HG02642 (cell line): ENCODE data around the gene TCF7.
A peak's percentile ranks its signal among the peaks of the same experiment; 100 is the strongest.
"Not testable (repeated sequence)": the region's sequence is repeated elsewhere in the genome, so short reads cannot be mapped to it uniquely, and the experiment has no call there.

Experiments used
- ATAC-seq: cut with Tn5 transposase; IDR thresholded peaks from one replicate; pipeline ENCODE4 v1.9.1; 2021; ENCODE audit warnings: mild to moderate bottlenecking; ENCODE audit not compliant: unreplicated experiment, poor library complexity

Gene TCF7

DNA sequence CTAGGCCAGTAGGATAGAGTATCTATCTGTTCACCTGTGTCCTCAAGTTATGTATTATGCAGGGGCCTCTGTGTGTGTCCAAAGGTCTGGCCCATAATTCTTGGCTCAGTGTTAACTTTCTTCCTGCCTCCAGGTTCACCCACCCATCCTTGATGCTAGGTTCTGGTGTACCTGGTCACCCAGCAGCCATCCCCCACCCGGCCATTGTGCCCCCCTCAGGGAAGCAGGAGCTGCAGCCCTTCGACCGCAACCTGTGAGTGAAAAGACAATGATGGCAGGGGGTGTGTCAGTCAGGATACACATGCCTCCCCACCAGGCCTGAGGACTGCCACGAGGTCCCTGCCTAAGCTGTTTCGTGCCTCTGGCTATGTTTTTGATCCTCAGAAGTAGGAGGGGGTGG, 27.6 kb downstream of the TCF7 start:
- ATAC-seq, result no peak

DNA sequence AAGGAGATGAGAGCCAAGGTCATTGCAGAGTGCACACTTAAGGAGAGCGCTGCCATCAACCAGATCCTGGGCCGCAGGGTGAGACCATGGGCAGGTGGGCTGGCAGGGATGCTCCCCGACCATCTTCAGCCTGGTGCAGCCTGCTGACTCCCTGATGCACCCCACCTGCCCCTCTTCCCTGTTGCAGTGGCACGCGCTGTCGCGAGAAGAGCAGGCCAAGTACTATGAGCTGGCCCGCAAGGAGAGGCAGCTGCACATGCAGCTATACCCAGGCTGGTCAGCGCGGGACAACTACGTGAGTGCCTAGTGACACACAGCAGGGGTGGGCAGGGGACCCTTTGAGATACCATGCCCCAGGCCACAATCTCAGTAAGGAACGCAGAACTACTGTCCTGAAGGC, 28.3 kb downstream of the TCF7 start:
- no peak for ATAC-seq

DNA sequence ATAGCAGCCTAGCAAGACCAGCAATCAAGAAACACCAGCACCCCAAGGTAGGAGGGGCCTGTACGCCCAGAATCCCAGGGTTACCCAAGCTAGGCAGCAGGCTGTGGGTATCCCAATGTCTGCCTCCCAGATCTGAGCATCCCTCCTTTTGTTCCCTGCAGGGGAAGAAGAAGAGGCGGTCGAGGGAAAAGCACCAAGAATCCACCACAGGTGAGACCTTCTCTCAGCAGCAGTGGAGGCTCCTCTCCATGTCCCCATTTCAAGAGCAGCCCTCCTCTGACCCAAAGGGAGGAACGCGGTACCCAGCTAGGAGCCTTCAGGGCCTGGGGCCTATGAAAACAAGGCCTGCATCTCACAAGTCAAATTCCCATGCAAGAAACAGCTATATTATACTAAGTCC, 28.9 kb downstream of the TCF7 start:
- no peak for ATAC-seq

DNA sequence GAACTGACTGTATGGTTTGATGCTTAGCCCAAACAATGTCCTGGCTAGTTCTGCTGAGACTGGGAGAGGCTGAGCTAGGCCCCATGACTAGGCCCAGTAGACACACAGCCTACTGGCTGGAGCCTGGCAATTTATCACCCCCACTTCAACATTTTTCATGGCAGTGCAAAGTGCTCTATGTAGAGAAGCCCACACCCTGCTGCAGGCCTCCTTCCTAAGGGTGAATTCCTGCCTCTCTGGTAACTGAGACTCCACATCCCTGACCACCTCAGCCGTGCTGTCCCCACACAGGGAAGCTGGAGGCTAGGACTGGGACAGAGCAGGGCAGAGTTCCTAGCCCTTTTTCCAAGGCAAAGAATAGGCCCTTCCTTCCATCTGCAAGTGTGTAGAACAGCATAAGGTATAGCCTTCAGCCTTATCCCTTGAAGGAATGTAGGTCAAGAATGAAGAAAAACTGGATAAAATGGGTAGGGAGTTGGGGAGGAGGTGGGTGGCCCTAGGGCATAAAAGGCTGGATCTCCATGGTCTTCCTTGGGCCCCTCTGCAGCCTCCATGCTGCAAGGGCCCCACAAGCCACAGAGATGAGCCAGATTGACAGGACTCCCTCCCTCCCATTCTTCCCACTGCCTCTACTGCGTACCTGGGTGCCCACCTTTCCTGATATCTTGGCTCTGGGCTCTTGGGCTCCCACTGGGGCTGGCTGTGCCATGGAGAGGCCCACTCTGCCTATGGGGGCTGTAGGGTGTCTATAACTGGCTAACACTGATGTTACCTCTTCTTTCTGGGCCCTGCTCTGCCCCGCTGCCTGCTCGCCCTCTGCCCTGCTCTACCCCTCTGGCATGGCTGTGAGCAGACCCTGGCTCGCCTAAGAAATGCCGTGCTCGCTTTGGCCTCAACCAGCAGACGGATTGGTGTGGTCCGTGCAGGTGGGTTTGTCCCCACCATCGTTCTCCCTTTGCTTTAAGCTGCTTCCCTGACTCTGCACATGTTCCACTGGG, 29.8 kb downstream of the TCF7 start:
- no peak for ATAC-seq

DNA sequence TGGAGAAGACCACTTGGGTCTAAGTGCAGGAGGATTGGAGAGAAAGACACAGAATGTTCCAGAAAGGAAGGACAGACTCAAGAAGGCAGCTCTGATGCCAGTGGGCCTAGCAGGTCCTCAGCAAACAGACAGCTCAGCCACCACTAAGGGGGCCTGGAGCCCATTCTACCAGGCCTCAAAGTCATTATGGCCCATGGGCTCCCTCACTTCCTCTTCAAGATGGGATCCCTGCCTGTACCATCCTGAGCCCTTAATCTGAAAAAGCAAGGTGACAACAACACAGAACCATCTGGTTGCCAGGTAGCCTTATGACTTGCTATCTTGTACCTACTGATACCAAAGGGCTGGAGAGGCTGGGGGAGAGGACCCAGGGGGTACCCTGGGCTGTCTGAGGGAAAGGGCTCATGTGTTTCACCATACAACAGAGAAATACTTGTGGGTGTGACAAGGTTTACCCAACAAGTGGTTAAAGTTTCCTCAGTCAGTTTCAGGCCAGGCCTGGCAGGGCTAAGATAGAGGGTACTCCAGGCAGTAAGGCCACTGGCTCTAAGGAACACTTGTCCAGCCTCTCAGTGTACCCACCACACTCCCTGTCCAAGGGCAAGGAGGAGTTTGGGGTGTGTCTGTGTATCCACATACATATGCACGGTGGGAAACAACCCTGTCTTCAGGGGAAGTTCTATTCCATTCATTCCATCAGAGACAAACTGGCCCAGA, 30.7 kb downstream of the TCF7 start:
- no peak for ATAC-seq

DNA sequence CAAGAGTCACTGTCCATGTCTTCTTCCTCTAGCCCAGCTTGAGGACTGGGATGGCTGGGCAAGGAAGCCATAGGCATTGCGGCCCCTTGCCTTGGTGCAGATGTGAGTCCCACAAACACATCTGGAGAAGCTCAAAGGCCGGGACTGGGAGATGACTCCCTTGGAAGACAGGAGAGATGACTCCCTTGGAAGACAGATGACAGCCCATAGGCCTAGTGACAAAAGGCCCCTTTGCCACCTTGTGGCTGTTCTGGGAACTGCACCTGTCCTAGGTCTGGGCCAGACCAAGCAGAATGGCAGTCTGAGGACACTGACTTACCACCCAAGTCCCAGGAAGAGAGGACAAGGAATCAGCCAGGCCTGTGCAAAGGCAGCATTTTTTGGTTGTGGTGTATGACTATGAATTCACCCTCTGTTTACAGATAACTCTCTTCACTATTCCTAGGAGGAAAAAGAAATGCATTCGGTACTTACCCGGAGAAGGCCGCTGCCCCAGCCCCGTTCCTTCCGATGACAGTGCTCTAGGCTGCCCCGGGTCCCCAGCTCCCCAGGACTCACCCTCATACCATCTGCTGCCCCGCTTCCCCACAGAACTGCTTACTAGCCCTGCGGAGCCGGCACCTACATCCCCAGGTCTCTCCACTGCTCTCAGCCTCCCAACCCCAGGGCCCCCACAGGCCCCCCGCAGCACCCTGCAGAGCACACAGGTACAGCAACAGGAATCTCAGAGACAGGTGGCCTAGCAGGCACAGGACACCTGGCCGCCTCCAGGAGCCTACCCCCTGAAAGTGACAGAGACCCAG, 31.5 kb downstream of the TCF7 start:
- peak; percentile 66 for ATAC-seq

DNA sequence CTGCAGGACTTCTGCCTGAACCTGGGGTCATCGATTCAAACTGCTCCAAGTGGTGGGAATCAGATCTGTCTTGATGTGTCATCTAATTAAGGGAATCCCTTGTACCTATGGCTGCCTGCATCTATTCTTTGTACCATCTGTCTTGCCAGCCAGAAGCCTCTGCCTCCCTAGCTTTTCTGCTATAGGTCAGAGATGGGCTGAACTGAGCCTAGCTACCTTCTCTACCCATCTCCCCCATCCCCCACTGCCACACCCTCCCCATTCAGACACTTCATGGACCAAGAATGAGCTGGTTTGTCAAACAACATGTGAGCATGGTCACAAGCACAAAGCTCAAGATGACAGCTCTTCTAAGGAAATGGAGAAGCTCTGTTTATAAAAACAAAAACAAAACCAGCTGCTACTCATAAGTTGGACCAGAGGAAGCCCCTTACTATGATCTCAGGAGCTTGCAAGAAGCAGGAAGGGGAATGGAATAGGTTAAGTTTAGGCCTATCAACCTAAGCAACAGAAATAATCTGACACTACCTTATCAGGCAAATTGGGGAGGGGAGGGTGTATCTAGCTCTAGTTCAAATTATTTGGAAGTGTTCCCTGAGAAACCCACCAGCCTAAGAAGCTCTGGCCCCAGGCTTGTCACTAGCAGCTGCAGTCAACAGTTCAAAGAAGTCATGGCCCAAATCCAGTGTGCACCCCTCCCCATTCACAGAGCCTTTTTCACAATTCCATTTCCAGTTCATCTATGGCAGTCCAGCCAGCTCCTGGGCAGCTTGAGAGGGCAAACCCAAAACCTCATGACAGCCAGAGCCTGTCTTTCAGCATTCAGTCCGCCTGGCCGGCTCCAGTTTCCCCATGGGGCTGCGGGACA, 32.4 kb downstream of the TCF7 start:
- ATAC-seq, result no peak

DNA sequence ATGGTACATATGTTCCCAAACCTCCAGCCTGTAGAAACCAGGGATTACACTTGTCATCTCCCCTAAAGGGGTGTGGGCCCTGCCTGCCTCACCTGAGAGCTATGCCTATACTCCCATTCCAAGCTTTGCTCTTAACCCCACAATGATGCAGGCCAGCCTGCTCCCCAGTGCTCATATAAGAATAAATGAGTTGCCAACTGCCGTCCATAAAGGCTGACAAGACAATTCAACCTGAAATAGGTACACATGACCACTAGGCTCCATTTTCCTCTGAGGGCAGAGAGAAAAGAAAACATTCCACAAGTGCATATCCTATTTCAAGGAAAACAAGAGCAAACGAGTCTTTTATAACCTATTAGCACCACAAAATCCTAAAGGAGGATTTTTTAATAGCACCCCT, 33.8 kb downstream of the TCF7 start:
- ATAC-seq, result no peak

DNA sequence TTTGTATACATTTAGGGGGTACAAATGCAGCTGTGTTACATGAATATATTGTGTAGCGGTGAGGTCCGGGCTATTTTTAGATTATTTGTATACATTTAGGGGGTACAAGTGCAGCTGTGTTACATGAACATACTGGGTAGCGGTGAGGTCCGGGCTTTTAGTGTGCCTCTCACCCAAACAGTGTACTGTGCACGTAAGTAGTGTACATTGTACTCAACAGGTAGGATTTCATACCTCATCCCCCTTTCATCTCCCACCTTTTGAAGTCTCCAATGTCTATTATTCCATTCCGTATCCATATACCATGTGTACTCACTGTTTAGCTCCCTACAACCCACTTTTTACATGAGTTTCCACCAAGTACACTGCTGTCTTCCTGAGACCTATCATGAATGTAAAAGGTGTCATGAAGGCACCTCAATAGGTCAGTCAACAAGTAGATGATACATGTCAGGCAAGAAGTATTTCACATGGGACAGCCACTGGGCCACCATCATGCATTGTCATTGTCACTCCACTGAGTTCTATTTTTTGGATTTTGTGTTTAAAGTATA, 34.6 kb downstream of the TCF7 start:
- ATAC-seq, result no peak

DNA sequence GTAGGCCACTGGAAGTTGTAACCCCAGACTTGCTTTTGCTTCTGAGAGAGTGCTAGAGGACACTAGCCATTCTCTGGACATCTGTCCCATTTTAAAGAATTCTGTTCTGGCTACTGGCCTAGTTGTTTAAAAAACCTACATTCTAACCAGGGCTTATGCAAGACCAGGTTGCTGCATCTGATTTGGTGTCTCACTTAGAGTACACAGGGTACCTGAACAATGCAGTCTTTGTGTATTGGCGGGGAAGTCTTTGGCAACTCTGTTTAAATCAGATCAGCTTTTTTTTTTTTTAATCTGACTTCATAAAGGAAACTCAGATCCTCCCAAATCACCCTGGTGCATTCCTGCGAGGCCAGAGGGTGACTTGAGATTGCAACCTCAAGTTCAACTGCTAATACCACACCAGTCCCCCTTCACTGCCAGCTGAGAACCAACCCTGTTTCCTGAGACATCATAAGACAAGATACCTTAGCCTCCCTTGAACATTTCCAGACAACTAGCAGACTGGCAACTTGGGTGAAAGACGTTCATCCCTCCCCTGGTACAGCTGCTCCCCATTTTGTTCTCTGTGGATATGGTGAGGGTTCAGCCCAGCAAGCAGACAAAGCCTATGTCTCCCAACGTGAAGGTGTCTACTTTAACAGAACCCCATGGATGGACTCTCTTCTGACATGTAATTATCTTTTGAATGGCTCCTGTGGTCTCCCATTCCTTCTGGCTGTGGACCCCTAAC, 35.3 kb downstream of the TCF7 start:
- ATAC-seq, result no peak

DNA sequence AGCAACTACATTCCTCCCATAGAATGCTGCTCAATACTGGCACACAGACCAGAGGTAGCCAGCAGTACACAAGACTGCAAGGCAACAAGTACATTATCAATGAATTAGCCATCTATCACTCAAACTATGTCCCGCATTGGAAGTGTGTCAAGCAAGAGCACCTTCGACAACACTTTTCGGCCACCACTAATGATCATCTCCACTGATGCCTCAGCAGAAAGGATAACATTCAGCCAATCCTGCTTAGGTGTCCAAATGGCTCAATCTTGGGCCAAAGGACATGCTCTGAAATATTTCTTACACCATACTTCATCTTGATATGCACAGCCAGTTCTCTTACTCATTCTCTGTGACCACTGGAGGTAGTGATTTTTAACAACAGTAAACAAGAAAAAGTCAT, 37.2 kb downstream of the TCF7 start:
- ATAC-seq, result no peak

DNA sequence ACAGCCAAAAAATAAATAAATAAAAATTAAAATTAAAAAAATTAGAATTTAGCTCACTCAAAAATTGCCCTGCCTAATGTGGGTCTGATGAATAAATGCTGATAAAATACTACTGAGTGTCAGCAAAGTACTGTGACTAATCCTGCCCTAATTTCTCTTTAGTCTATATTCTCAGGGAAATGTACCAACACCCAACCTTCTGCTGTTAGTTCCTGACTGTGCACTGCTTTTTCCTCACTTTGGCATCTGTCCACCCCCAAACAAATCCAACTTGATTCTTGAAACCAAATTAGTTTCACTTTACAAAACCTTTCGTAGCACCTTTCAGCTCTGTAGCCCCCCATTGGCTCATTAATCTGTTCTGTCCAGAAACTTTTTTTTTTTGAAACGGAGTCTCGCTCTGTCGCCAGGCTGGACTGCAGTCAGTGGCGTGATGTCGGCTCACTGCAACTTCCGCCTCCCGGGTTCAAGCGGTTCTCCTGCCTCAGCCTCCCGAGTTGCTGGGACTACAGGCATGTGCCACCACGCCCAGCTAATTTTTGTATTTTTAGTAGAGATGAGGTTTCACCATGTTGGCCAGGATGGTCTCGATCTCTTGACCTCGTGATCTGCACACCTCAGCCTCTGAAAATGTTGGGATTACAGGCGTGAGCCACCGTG, 37.8 kb downstream of the TCF7 start:
- not testable (repeated sequence) for ATAC-seq

DNA sequence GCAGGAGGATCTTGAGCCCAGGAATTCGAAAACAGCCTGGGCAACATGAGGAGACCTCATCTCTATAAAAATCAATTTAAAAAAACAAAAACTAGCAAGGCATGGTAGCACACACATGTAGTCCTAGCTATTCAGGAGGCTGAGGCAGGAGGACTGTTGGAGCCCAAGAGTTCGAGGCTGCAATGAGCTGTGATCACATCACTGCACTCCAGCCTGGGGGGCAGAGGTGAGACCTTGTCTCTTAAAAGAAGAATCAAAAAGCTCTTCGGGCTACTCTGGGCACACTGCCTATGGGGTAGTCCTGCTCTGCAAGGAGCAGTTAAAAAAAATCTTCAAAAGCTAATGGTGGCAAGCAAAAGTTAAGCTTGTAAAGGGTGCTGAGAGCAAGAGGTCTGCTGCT, 38.8 kb downstream of the TCF7 start:
- no peak for ATAC-seq

DNA sequence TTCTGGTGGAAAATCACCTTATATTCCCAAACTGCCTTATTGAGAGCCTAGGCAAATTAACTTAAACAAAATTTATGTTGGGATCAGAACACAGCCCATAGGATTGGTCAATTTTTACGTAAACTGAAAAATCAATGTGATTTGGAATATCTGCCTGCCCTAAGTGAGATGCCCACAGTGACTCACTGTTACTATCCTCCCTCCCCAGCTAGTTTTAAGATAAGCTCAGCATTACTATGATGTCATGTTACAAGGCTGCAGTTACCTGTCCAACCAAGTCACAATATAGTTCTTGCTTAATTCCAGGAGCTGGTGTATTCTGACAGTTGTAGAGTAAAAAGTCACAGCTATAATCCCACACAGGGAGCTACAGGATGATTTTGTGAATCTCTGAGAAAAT, 39.2 kb downstream of the TCF7 start:
- no peak for ATAC-seq

DNA sequence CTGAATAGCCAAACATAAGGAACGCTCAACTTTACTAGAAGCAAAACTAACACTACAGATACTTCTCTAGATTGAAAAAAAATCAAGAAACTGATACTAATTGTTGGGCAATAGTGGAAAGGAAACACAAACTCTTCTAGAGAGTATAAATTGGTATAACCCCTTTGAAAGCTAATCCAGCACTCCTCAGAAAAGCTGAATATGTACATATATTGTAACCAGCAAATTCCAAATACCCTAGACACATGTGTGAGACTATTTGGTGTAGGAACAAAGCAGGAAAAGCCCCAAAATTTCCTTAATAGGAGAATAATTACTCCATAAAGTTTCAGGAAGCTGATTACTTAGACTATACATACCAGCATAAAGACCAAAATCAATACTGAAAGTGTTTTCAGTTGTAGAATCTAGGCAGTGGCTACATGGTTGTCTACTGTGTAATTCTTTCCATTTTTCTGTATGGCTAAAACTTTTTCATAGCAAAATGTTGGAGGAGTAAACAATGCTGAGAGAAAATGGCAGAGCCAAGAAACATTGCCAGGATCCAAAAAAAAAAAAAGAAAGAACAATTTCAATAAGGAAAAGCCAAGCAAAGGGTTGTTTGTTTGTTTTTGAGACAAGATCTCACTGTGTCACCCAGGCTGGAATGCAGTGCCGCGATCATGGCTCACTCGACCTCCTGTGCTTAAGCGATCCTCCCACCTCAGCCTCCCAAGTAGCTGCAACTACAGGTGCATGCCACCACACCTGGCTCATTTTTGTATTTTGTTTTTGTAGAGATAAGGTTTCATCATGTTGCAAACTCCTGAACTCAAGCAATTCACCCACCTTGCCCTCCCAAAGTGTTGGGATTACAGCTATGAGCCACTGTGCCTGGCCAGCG, 47.3 kb downstream of the TCF7 start:
- ATAC-seq, result no peak

DNA sequence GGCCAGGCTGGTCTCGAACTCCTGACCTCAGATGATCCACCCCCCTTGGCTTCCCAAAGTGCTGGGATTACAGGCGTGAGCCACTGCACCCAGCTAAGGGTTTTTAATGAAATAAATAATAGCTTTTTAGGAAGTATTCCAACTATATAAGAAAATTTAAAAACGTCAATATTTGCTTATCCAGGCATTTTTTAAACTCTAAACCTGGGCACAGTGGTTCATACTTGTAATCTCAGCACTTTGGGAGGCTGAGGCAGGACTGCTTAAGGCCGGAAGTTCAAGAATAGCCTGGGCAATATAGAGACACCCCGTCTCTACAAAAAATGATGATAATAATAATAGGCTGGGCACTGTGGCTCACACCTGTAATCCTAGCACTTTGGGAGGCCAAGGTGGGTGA, 48.1 kb downstream of the TCF7 start:
- no peak for ATAC-seq

DNA sequence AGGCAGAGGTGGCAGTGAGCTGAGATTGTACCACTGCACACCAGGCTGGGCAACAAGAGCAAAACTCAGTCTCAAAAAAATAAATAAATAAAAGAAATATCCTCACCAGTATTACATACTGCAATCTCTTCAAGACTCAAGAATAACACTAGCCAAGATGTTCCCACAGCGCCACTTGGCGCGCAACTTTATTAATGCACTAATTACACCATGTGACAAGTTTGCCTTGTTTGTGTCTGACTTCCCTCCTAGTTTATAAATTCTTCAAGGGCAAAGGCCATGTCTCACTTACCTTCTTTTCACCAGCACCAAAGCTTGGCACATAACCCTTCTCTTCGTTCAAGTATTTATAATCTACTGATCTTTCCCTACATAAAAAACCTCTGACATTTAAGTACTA, 57.5 kb downstream of the TCF7 start:
- no peak for ATAC-seq
